K562 (cell line): Measurements from ENCODE around the gene CLCNKB. TPM values are rescaled to one million over a fixed set of nuclear protein-coding genes. Genes with fewer than 3 reads are reported as not detected.

Experiments
- ATAC-seq: fragments of 200-7000 bp; cut with Tn5 transposase; 3 replicates; pipeline ENCODE4 v1.9.1; 2020; ENCODE audit warnings: moderate library complexity
- BruUV-seq: library from RNA; stranded (reverse); fragments of 400-500 nt; replicated peaks from 2 replicates; lab custom pipeline; 2021; lab: Mats Ljungman, UMichigan
- CTCF ChIA-PET: fragments of 300-600 bp; formaldehyde crosslinking; extraction: SDS; loops from one replicate; lab custom pipeline; 2021; ENCODE audit warnings: low intra/inter-chr PET ratio; lab: Yijun Ruan, JAX
- POLR2A ChIA-PET: fragments of 300-600, 350-650 bp; sonication (Branson Sonifier 250); formaldehyde crosslinking; extraction: SDS; loops from one replicate; lab custom pipeline; 2021; ENCODE audit warnings: antibody characterized with exemption, inconsistent platforms; lab: Yijun Ruan, JAX
- DNase-seq, 4 experiments: peaks; one replicate each; pipeline versions ENCODE4 v3.0.0 to v3.0.0-alpha.2; 2011 to 2018; ENCODE audit warnings: low spot score in 3 of 4, mixed read lengths in 3 of 4; ENCODE audit errors: extremely low read depth in 1 of 4
- FAIRE-seq: peaks from 2 replicates; lab custom pipeline; 2011; peaks lifted over from hg19 to GRCh38; lab: Jason Lieb, UNC
- H2AFZ ChIP-seq: 2 replicates; pipeline ENCODE4 v1.6.0; 2011; ENCODE audit warnings: low read depth, low read length, control low read depth, inconsistent platforms
- H3K27ac ChIP-seq: fragments of 200-600 bp; 3 replicates; pipeline ENCODE4 v1.8.0; 2011; ENCODE audit warnings: low read depth, mild to moderate bottlenecking, control low read depth, inconsistent platforms, low read length, moderate library complexity, mixed read lengths; ENCODE audit errors: extremely low read depth
- H3K27me3 ChIP-seq, 2 experiments: fragments of 300-600 bp in 1 of 2; 2 replicates in 1 of 2; 3 replicates in 1 of 2; pipeline versions ENCODE4 v1.6.0 to v1.8.0; 2011; ENCODE audit warnings: inconsistent platforms in 2 of 2, low read length in 2 of 2, mild to moderate bottlenecking in 1 of 2, mixed read lengths in 1 of 2, moderate library complexity in 1 of 2; ENCODE audit not compliant: control insufficient read depth in 2 of 2, insufficient read depth in 2 of 2
- H3K36me3 ChIP-seq: fragments of 300-600 bp; 3 replicates; pipeline ENCODE4 v1.8.0; 2011; ENCODE audit warnings: mild to moderate bottlenecking, low read length, inconsistent platforms; ENCODE audit not compliant: control insufficient read depth, insufficient read depth
- H3K4me1 ChIP-seq, 2 experiments: fragments of 200-600 bp in 1 of 2; replicated peaks in 1 of 2; 2 replicates in 1 of 2; 3 replicates in 1 of 2; pipeline versions ENCODE4 v1.5.1 to v1.8.0; 2011; ENCODE audit warnings: inconsistent platforms in 2 of 2, low read length in 2 of 2, mild to moderate bottlenecking in 1 of 2, mixed read lengths in 1 of 2, moderate library complexity in 1 of 2; ENCODE audit not compliant: control insufficient read depth in 2 of 2, insufficient read depth in 2 of 2
- H3K4me2 ChIP-seq: 2 replicates; pipeline ENCODE4 v1.6.1; 2011; ENCODE audit warnings: low read length, control low read depth, inconsistent platforms, mixed read lengths; ENCODE audit not compliant: insufficient read depth
- H3K4me3 ChIP-seq: fragments of 200-600 bp; sonication (generic), shearing (Covaris generic); 2 replicates; pipeline ENCODE4 v1.5.1; 2016; ENCODE audit warnings: control low read depth, inconsistent platforms
- H3K79me2 ChIP-seq: fragments of 200-600 bp; 3 replicates; pipeline ENCODE4 v1.8.0; 2011; ENCODE audit warnings: low read length, inconsistent platforms; ENCODE audit not compliant: control insufficient read depth, insufficient read depth
- H3K9ac ChIP-seq, 2 experiments: 2 replicates each; pipeline versions ENCODE4 v1.6.0 to v1.6.1; 2011; ENCODE audit warnings: low read depth in 2 of 2, low read length in 2 of 2, control low read depth in 1 of 2, inconsistent platforms in 1 of 2, mild to moderate bottlenecking in 1 of 2, mixed read lengths in 1 of 2; ENCODE audit not compliant: insufficient read depth in 1 of 2
- H3K9me1 ChIP-seq: one replicate; pipeline ENCODE4 v1.6.0; 2011; ENCODE audit warnings: inconsistent platforms, mild to moderate bottlenecking, low read length, moderate library complexity; ENCODE audit not compliant: control insufficient read depth, insufficient read depth
- H3K9me3 ChIP-seq: replicated peaks from 2 replicates; pipeline ENCODE4 v1.5.1; 2011; ENCODE audit warnings: low read depth, low read length, inconsistent platforms; ENCODE audit not compliant: control insufficient read depth, insufficient read depth
- H4K20me1 ChIP-seq: replicated peaks from 2 replicates; pipeline ENCODE4 v1.6.1; 2011; ENCODE audit warnings: low read length, inconsistent platforms, mixed read lengths; ENCODE audit not compliant: control insufficient read depth, insufficient read depth
- ATF2 ChIP-seq: sonication (generic); formaldehyde crosslinking; IDR thresholded peaks from 2 replicates; pipeline ENCODE4 v1.8.1; 2022; ENCODE audit warnings: missing genetic modification reagents
- ERF ChIP-seq: fragments of 450-650 bp; formaldehyde crosslinking; IDR thresholded peaks from 2 replicates; pipeline ENCODE4 v1.4.0; 2020; ENCODE audit warnings: mild to moderate bottlenecking, mixed read lengths
- HNRNPL ChIP-seq: fragments of 200-400 bp; formaldehyde crosslinking; IDR thresholded peaks from 2 replicates; pipeline ENCODE4 v1.6.1; 2017; ENCODE audit warnings: low read depth, mild to moderate bottlenecking, low read length
- LARP7 ChIP-seq: fragments of 450-650 bp; IDR thresholded peaks from 2 replicates; pipeline ENCODE4 v1.6.1; 2016
- MTA1 ChIP-seq: fragments of 450-650 bp; IDR thresholded peaks from 2 replicates; pipeline ENCODE4 v1.6.1; 2017; ENCODE audit warnings: borderline replicate concordance
- PHTF2 ChIP-seq: fragments of 250-450 bp; sonication (Bioruptor Pico); IDR thresholded peaks from 2 replicates; pipeline ENCODE4 v1.5.0; 2021; ENCODE audit warnings: mild to moderate bottlenecking
- ZBTB26 ChIP-seq: fragments of 450-650 bp; formaldehyde crosslinking; IDR thresholded peaks from 2 replicates; pipeline ENCODE4 v1.4.0; 2022; ENCODE audit warnings: missing genetic modification characterization
- WGBS: fragments of 100-300 bp; shearing (Covaris generic); methylation state at CpG from one replicate; pipeline ENCODE4 v1.1.6; 2016; ENCODE audit warnings: low coverage, mixed read lengths; ENCODE audit not compliant: insufficient coverage; ENCODE audit errors: missing lambda C conversion rate; 5-methylcytosine and 5-hydroxymethylcytosine counted together
- in situ Hi-C: fragments of 300-500 bp; cut with MboI; formaldehyde crosslinking; loops from 4 replicates; pipeline ENCODE4 v1.15.0; 2018; ENCODE audit warnings: inconsistent platforms, mixed read lengths
- intact Hi-C: fragments of 100-400 bp; cut with micrococcal nuclease; formaldehyde crosslinking; loops from 2 replicates; pipeline ENCODE4 v1.14.2; 2022
- polyA plus RNA-seq, 8 experiments: library from polyadenylated mRNA; depleted of rRNA in 4 of 8; stranded (reverse) in 5 of 8; unstranded in 3 of 8; fragments of >200 nt; fragmentation: Nextera tagmentation in 2 of 8; fragmentation: Illumina TruSeq in 1 of 8; extraction: Ambion mirVana in 2 of 8; extraction: Trizol in 1 of 8; gene quantifications; 2 replicates each; pipeline versions ENCODE4 v1.2.1 to v1.2.3, GENCODE V29; 2011 to 2014; ENCODE audit warnings: inconsistent platforms in 1 of 8, missing spikeins in 1 of 8
- total RNA-seq, 7 experiments: library from RNA; depleted of rRNA in 6 of 7; stranded (reverse); fragments of >200 nt in 6 of 7; fragmentation: Illumina TruSeq in 2 of 7; extraction: Trizol in 2 of 7; gene quantifications; 2 replicates each; pipeline versions ENCODE4 v1.2.1 to v1.2.3, GENCODE V29; 2011 to 2021; ENCODE audit warnings: low replicate concordance in 1 of 7

The CLCNKB gene
- total and polyA plus RNA-seq, 9 of the 15 experiments (the other 6 are each of a cell fraction or from before 2014, with no cell fraction given), result 0.08 to 1.7 (median 0.64) TPM

GRCh38 chr1:16041200-16041599 lies 2.4 kb upstream of the CLCNKB start:
- H3K4me3 ChIP-seq, result no peak overlapping the region
- WGBS, result 24% methylated on average over 8 of the region's 8 CpGs
- H3K27me3 ChIP-seq, result no peaks in the 10 kb centered on the region
- in situ Hi-C loops, result no loop called here
- CTCF ChIA-PET, result no interaction called here
- DNase-seq (no peak), ATAC-seq (no peak), FAIRE-seq (no peak)
- no peaks in the 10 kb centered on the region for H3K9me3 ChIP-seq
- BruUV-seq, result no TSS peak
- H3K27ac ChIP-seq, result no peak overlapping the region
- POLR2A ChIA-PET, result interaction anchor here (0.7 kb wide), 1 partner anchor 212 kb away, joined by 3 read pairs; no protein-coding TSS in a partner anchor
- no peak for TF ChIP-seq ZBTB26 (CRISPR knock-in tag)
- no peak for TF ChIP-seq HNRNPL
- TF ChIP-seq ATF2 (CRISPR knock-in tag), result no peak
- TF ChIP-seq LARP7, result no peak
- TF ChIP-seq PHTF2 (CRISPR knock-in tag), result no peak
- TF ChIP-seq ERF (CRISPR knock-in tag), result no peak
- TF ChIP-seq MTA1, result no peak
- no peak overlapping the region for H2AFZ ChIP-seq
- no peaks in the 10 kb centered on the region for H3K36me3 ChIP-seq
- intact Hi-C loops, result no loop called here
- no peaks in the 10 kb centered on the region for H3K9me1 ChIP-seq
- peaks cover 0 to 51% of the 10 kb centered on the region in 2 experiments; a peak in 2 of 5 replicates for H3K4me1 ChIP-seq
- no peaks in the 10 kb centered on the region for H4K20me1 ChIP-seq
- H3K9ac ChIP-seq, result 0 out of 4 replicates have a peak overlapping the region, but pooled peaks of 1 of the 2 experiments have one; percentile 31
- no peak overlapping the region for H3K4me2 ChIP-seq
- H3K79me2 ChIP-seq, result no peaks in the 10 kb centered on the region
